Left lung (tissue), 10 donors: ENCODE data around the gene DNAJC8. TPM values are rescaled to one million over a fixed set of nuclear protein-coding genes. Genes with fewer than 3 reads are reported as not detected.

Source experiments
- ATAC-seq: fragments of 200-7000 bp; cut with Tn5 transposase; one replicate; pipeline ENCODE4 v1.9.1; 2020; ENCODE audit warnings: moderate library complexity
- DNase-seq, 4 donors: peaks; one replicate each; pipeline ENCODE4 v3.0.0-alpha.2; 2013 to 2020
- H3K27ac ChIP-seq, 2 donors: fragments of 200-600 bp; sonication (generic) in 1 of 2; one replicate each; pipeline versions ENCODE4 v1.5.0 to v1.8.0; 2020 to 2021
- H3K27me3 ChIP-seq, 2 donors: fragments of 200-600 bp; sonication (generic) in 1 of 2; one replicate each; pipeline versions ENCODE4 v1.5.0 to v1.8.0; 2020 to 2021
- H3K36me3 ChIP-seq, 2 donors: fragments of 200-600 bp; sonication (generic) in 1 of 2; one replicate each; pipeline versions ENCODE4 v1.5.0 to v1.8.0; 2020 to 2021
- H3K4me1 ChIP-seq, 2 donors: fragments of 200-600 bp; one replicate each; pipeline ENCODE4 v1.8.0; 2021
- H3K4me3 ChIP-seq, 2 donors: fragments of 200-600 bp; sonication (generic) in 1 of 2; one replicate each; pipeline versions ENCODE4 v1.5.0 to v1.8.0; 2020 to 2021; ENCODE audit warnings: mild to moderate bottlenecking in 1 of 2
- H3K9me3 ChIP-seq, 2 donors: fragments of 200-600 bp; sonication (generic) in 1 of 2; one replicate each; pipeline versions ENCODE4 v1.5.0 to v1.8.0; 2020 to 2021
- intact Hi-C, 2 donors: fragments of 100-400 bp; cut with DNase I; formaldehyde crosslinking; loops; one replicate each; pipeline versions ENCODE4 v1.11.2 to v1.14.2; 2022
- polyA plus RNA-seq, 6 donors: library from polyadenylated mRNA; unstranded; fragments of 120-200 nt; gene quantifications; one replicate each; pipeline ENCODE4 v1.2.1, GENCODE V29; 2013; ENCODE audit not compliant: insufficient read length in 6 of 6
- total RNA-seq, 2 donors: library from RNA; stranded (reverse); fragmentation: NEBNext Ultra II Directional; extraction: Animal tissue kit (Norgen Biotek cat#: 25700); gene quantifications; one replicate each; pipeline ENCODE4 v1.2.1, GENCODE V29; 2021
- TF ChIP-seq, protein P1 (sequence below), 2 donors: fragments of 200-600 bp; sonication (generic) in 1 of 2; IDR thresholded peaks; one replicate each; pipeline versions ENCODE4 v1.5.0 to v1.8.0; 2021; ENCODE audit warnings: antibody characterized with exemption in 2 of 2
- donor health status: DM: no; HTN: yes; CAD: no.
- donor health status: DM: no; HTN: no; CAD: no.

Gene DNAJC8
- total and polyA plus RNA-seq, 8 donors, result 65.2 to 151 (median 135) TPM

DNA sequence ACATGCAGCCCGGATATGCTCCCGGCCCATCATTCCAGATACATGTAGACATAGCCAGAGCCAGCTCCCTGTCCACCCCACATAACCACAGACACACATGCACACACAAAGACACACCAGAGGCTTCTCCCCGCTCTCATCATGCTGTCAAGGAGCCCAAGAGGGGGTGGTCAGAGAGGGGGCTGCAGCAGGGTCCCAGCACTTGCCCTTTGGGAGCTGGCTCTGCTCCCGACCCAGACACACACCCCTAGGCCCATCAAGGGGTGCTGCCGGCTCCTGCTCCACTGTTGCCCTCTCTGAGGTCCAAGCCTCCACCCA lies 58.9 kb downstream of the DNAJC8 start:
- TF ChIP-seq, protein P1, sequence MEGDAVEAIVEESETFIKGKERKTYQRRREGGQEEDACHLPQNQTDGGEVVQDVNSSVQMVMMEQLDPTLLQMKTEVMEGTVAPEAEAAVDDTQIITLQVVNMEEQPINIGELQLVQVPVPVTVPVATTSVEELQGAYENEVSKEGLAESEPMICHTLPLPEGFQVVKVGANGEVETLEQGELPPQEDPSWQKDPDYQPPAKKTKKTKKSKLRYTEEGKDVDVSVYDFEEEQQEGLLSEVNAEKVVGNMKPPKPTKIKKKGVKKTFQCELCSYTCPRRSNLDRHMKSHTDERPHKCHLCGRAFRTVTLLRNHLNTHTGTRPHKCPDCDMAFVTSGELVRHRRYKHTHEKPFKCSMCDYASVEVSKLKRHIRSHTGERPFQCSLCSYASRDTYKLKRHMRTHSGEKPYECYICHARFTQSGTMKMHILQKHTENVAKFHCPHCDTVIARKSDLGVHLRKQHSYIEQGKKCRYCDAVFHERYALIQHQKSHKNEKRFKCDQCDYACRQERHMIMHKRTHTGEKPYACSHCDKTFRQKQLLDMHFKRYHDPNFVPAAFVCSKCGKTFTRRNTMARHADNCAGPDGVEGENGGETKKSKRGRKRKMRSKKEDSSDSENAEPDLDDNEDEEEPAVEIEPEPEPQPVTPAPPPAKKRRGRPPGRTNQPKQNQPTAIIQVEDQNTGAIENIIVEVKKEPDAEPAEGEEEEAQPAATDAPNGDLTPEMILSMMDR (IDR thresholded peaks at IDR 0.05), result no peak
- ATAC-seq, result no peak
- H3K36me3 ChIP-seq, result peaks cover 0 to 27% of the 10 kb centered on the region in 2 donors
- intact Hi-C loops, result no loop called here
- no peaks in the 10 kb centered on the region for H3K9me3 ChIP-seq
- H3K27ac ChIP-seq, result peak overlapping the region; percentile 26 to 95
- H3K4me3 ChIP-seq, result peak overlapping the region; percentile 1 to 48
- H3K27me3 ChIP-seq, result no peaks in the 10 kb centered on the region
- peaks cover 0 to 62% of the 10 kb centered on the region in 2 donors for H3K4me1 ChIP-seq
- DNase-seq, result no peak

DNA sequence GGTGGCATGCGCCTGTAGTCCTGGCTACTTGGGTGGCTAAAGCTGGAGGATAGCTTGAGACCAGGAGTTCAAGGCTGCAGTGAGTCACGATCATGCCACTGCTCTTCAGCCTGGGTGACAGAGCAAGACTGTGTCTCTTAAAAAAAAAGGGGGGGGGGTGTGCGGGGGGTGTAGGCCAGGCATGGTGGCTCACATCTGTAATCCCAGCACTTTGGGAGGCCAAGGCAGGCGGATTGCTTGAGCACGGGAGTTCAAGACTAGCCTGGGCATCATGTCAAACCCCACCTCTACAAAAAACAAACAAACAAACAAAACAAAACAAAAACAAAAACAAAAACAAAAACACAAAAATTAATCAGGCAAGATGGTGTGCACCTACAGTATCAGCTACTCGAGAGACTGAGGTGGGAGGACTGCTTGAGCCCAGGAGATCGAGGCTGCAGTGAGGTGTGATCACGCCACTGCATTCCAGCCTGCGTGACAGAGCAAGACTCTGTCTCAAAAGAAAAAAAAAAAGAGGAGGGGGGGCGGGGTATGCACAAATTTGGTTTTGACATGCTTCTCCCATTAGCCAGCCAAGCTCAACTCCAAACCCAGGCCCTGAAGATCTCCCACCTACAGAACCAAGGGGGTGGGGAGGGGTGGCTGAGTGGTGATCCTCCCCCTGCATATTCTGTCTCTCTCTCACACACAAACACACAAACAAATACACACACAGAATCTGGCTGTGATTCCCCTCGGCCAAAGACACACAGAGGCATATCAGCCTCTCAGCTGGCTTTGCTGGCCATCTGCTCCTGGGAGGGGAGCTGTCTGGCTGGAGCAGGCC lies 59.5 kb downstream of the DNAJC8 start:
- intact Hi-C loops, result no loop called here
- peaks cover 0 to 67% of the 10 kb centered on the region in 2 donors for H3K4me1 ChIP-seq
- DNase-seq (peak in 2 of 4 donors; percentile 29 to 58), ATAC-seq (no peak)
- TF ChIP-seq, protein P1 (IDR thresholded peaks at IDR 0.05), result no peak
- H3K27me3 ChIP-seq, result no peaks in the 10 kb centered on the region
- H3K9me3 ChIP-seq, result no peaks in the 10 kb centered on the region
- peak overlapping the region; percentile 48 to 95 for H3K27ac ChIP-seq
- peaks cover 0 to 27% of the 10 kb centered on the region in 2 donors for H3K36me3 ChIP-seq
- H3K4me3 ChIP-seq, result peak overlapping the region in 1 of 2 donors; percentile 48

GRCh38 chr1:28172713-28173150 lies 60.1 kb downstream of the DNAJC8 start:
- DNase-seq (peak in 2 of 4 donors; percentile 23 to 27), ATAC-seq (peak; percentile 48)
- TF ChIP-seq, protein P1 (IDR thresholded peaks at IDR 0.05), result no peak
- Histone ChIP-seq H3K36me3 (peaks cover 0 to 27% of the 10 kb centered on the region in 2 donors), H3K4me3 (peak overlapping the region in 1 of 2 donors; percentile 48), H3K4me1 (peaks cover 0 to 74% of the 10 kb centered on the region in 2 donors), H3K27me3 (no peaks in the 10 kb centered on the region), H3K9me3 (no peaks in the 10 kb centered on the region), H3K27ac (peak overlapping the region; percentile 48 to 95)
- intact Hi-C loops, result no loop called here

DNA sequence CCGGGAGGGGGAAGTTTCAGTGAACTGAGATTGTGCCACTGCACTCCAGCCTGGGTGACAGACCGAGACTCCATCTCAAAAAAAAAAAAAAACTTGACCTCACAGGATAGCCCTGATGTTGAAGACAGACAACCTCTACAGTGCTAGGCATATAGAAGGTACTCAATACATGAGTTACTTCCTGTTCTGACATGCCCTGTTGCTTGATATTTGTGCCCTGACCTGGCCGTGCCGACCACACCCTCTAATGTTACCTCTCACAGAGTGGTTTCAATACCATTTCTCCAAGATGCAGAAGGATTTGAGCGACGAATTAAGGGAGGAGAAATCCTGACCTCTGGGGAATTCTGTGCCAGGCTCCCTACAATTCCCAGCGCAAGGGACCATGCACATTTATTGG lies 61.6 kb downstream of the DNAJC8 start:
- peaks cover 0 to 40% of the 10 kb centered on the region in 2 donors for H3K36me3 ChIP-seq
- ATAC-seq (no peak), DNase-seq (no peak)
- H3K27ac ChIP-seq, result peak overlapping the region in 1 of 2 donors; percentile 33
- peaks cover 0 to 73% of the 10 kb centered on the region in 2 donors for H3K4me1 ChIP-seq
- TF ChIP-seq, protein P1 (IDR thresholded peaks at IDR 0.05), result no peak
- H3K9me3 ChIP-seq, result no peaks in the 10 kb centered on the region
- H3K27me3 ChIP-seq, result no peaks in the 10 kb centered on the region
- H3K4me3 ChIP-seq, result no peak overlapping the region
- intact Hi-C loops, result no loop called here

- intact Hi-C loops, result no loop called here
- TF ChIP-seq, protein P1 (IDR thresholded peaks at IDR 0.05), result no peak
- H3K36me3 ChIP-seq, result peaks cover 0 to 40% of the 10 kb centered on the region in 2 donors
- DNase-seq, result no peak
- peak overlapping the region in 1 of 2 donors; percentile 64 for H3K27ac ChIP-seq
- H3K27me3 ChIP-seq, result no peaks in the 10 kb centered on the region
- H3K4me1 ChIP-seq, result peaks cover 0 to 73% of the 10 kb centered on the region in 2 donors
- H3K4me3 ChIP-seq, result no peak overlapping the region
- no peak for ATAC-seq
- no peaks in the 10 kb centered on the region for H3K9me3 ChIP-seq
Observed at GRCh38 chr1:28170001-28170596, 62.7 kb downstream of the DNAJC8 start.
